K562 (cell line): Measurements from ENCODE around the gene POR. TPM values are rescaled to one million over a fixed set of nuclear protein-coding genes. Genes with fewer than 3 reads are reported as not detected.
A peak's percentile ranks its signal among the peaks of the same experiment; 100 is the strongest.

ENCODE experiments used
- CREB1 ChIP-seq, 2 experiments: sonication (generic) in 1 of 2; formaldehyde crosslinking in 1 of 2; IDR thresholded peaks; 2 replicates each; pipeline versions ENCODE4 v1.6.1 to v1.8.0; 2012 to 2022; ENCODE audit warnings: inconsistent platforms in 1 of 2, mild to moderate bottlenecking in 1 of 2, missing genetic modification reagents in 1 of 2, moderate library complexity in 1 of 2
- NUFIP1 ChIP-seq: fragments of 450-650 bp; IDR thresholded peaks from 2 replicates; pipeline ENCODE4 v1.6.1; 2018; ENCODE audit not compliant: partially characterized antibody
- PHF8 ChIP-seq: fragments of 200-600 bp; sonication (generic); IDR thresholded peaks from 2 replicates; pipeline ENCODE4 v1.6.1; 2012; ENCODE audit warnings: mixed run types, mild to moderate bottlenecking, inconsistent platforms, low read length, moderate library complexity, borderline replicate concordance
- SAFB2 ChIP-seq: fragments of 200-400 bp; formaldehyde crosslinking; IDR thresholded peaks from 2 replicates; pipeline ENCODE4 v1.6.1; 2018; ENCODE audit warnings: borderline replicate concordance, low read length, low read depth, moderate library complexity; ENCODE audit not compliant: severe bottlenecking
- ZKSCAN8 ChIP-seq: fragments of 200-800 bp; sonication (Bioruptor generic); IDR thresholded peaks from 2 replicates; pipeline ENCODE4 v1.6.1; 2016; ENCODE audit warnings: missing genetic modification characterization, missing compliant biosample characterization
- ZNF217 ChIP-seq: sonication (generic); formaldehyde crosslinking; IDR thresholded peaks from 2 replicates; pipeline ENCODE4 v1.8.0; 2022; ENCODE audit warnings: mild to moderate bottlenecking, missing genetic modification reagents
- ZNF408 ChIP-seq: fragments of 250-450 bp; sonication (Bioruptor Pico); IDR thresholded peaks from 2 replicates; pipeline ENCODE4 v1.4.0; 2020; ENCODE audit warnings: low read depth, mild to moderate bottlenecking, moderate library complexity
- ZNF57 ChIP-seq: fragments of 450-650 bp; formaldehyde crosslinking; IDR thresholded peaks from 2 replicates; pipeline ENCODE4 v1.4.0; 2020; ENCODE audit warnings: mild to moderate bottlenecking, moderate library complexity
- ZSCAN32 ChIP-seq: fragments of 450-650 bp; formaldehyde crosslinking; IDR thresholded peaks from 2 replicates; pipeline ENCODE4 v1.4.0; 2020; ENCODE audit warnings: mild to moderate bottlenecking, moderate library complexity
- polyA plus RNA-seq, 8 experiments: library from polyadenylated mRNA; depleted of rRNA in 4 of 8; stranded (reverse) in 5 of 8; unstranded in 3 of 8; fragments of >200 nt; fragmentation: Nextera tagmentation in 2 of 8; fragmentation: Illumina TruSeq in 1 of 8; extraction: Ambion mirVana in 2 of 8; extraction: Trizol in 1 of 8; gene quantifications; 2 replicates each; pipeline versions ENCODE4 v1.2.1 to v1.2.3, GENCODE V29; 2011 to 2014; ENCODE audit warnings: inconsistent platforms in 1 of 8, missing spikeins in 1 of 8
- total RNA-seq, 7 experiments: library from RNA; depleted of rRNA in 6 of 7; stranded (reverse); fragments of >200 nt in 6 of 7; fragmentation: Illumina TruSeq in 2 of 7; extraction: Trizol in 2 of 7; gene quantifications; 2 replicates each; pipeline versions ENCODE4 v1.2.1 to v1.2.3, GENCODE V29; 2011 to 2021; ENCODE audit warnings: low replicate concordance in 1 of 7
- TF ChIP-seq, protein P1 (sequence below): sonication (generic); formaldehyde crosslinking; IDR thresholded peaks from 2 replicates; pipeline ENCODE4 v1.8.1; 2023; ENCODE audit warnings: mild to moderate bottlenecking, missing genetic modification reagents
- TF ChIP-seq, protein P2 (sequence below): fragments of 450-650 bp; IDR thresholded peaks from 2 replicates; pipeline ENCODE4 v1.6.1; 2017; ENCODE audit warnings: antibody characterized with exemption, mild to moderate bottlenecking
- TF ChIP-seq, protein P3 (sequence below): fragments of 250-450 bp; sonication (Bioruptor Pico); IDR thresholded peaks from 2 replicates; pipeline ENCODE4 v1.4.0; 2020

The POR gene
- total and polyA plus RNA-seq, 9 of the 15 experiments (the other 6 are each of a cell fraction or from before 2014, with no cell fraction given), result 4.7 to 142 (median 40.8) TPM

DNA sequence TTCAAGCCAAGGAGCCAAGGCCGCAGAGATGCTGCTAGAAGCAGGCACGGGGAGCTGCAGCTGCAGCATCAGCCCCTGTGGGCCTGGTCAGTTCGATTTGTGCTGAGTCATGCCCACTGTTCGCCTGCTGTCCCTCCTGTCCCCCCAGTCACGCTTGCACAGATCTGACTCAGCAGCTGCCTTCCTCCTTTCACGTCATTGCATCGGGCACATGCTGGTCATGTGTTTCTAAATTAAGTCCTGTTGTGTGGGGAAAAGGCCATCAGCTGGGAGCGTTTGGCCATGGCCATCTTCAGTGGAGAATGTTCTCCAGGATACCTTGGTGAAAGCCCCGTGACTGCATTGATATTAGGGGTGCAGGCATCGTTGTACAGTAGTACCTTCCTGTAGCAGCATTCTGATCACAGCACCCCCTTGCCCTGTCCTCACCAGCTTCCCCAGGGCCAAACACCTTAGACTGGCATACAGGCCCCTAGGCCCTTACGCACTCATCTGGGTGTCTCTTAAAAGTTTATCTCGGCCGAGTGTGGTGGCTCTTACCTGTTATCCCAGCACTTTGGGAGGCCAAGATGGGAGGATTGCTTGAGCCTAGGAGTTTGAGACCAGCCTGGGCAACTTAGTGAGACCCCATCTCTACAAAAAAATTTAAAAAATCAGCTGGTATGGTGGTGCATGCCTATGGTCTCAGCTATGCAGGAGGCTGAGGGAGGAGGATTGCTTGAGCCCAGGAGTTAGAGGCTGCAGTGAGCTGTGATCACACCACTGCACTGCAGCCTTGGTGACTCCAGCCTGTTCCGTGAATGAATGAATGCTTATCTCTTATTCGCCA is 23.2 kb downstream of the POR start (continued):
- TF ChIP-seq ZSCAN32 (CRISPR knock-in tag), result peak; percentile 60; the same call in 1 of the 2 replicates
- no peak for TF ChIP-seq ZNF57 (CRISPR knock-in tag)
- TF ChIP-seq PHF8, result no peak
- TF ChIP-seq, protein P1, sequence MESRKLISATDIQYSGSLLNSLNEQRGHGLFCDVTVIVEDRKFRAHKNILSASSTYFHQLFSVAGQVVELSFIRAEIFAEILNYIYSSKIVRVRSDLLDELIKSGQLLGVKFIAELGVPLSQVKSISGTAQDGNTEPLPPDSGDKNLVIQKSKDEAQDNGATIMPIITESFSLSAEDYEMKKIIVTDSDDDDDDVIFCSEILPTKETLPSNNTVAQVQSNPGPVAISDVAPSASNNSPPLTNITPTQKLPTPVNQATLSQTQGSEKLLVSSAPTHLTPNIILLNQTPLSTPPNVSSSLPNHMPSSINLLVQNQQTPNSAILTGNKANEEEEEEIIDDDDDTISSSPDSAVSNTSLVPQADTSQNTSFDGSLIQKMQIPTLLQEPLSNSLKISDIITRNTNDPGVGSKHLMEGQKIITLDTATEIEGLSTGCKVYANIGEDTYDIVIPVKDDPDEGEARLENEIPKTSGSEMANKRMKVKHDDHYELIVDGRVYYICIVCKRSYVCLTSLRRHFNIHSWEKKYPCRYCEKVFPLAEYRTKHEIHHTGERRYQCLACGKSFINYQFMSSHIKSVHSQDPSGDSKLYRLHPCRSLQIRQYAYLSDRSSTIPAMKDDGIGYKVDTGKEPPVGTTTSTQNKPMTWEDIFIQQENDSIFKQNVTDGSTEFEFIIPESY (CRISPR knock-in tag), result 0 out of 2 replicates have a peak, but pooled peaks have one; percentile 44
- peak; percentile 75; the same call in 1 of the 2 replicates for TF ChIP-seq ZKSCAN8 (CRISPR knock-in tag)
- TF ChIP-seq NUFIP1, result peak; percentile 89
- no peak for TF ChIP-seq ZNF408 (CRISPR knock-in tag)
- TF ChIP-seq CREB1 (IDR thresholded peaks at IDR 0.05), result peak; percentile 40; the same call in 1 of the 2 replicates
- TF ChIP-seq CREB1 (CRISPR knock-in tag; IDR thresholded peaks at IDR 0.05), result peak; percentile 81; the same call in 1 of the 2 replicates
- no peak for TF ChIP-seq ZNF217 (CRISPR knock-in tag)
- TF ChIP-seq, protein P2, sequence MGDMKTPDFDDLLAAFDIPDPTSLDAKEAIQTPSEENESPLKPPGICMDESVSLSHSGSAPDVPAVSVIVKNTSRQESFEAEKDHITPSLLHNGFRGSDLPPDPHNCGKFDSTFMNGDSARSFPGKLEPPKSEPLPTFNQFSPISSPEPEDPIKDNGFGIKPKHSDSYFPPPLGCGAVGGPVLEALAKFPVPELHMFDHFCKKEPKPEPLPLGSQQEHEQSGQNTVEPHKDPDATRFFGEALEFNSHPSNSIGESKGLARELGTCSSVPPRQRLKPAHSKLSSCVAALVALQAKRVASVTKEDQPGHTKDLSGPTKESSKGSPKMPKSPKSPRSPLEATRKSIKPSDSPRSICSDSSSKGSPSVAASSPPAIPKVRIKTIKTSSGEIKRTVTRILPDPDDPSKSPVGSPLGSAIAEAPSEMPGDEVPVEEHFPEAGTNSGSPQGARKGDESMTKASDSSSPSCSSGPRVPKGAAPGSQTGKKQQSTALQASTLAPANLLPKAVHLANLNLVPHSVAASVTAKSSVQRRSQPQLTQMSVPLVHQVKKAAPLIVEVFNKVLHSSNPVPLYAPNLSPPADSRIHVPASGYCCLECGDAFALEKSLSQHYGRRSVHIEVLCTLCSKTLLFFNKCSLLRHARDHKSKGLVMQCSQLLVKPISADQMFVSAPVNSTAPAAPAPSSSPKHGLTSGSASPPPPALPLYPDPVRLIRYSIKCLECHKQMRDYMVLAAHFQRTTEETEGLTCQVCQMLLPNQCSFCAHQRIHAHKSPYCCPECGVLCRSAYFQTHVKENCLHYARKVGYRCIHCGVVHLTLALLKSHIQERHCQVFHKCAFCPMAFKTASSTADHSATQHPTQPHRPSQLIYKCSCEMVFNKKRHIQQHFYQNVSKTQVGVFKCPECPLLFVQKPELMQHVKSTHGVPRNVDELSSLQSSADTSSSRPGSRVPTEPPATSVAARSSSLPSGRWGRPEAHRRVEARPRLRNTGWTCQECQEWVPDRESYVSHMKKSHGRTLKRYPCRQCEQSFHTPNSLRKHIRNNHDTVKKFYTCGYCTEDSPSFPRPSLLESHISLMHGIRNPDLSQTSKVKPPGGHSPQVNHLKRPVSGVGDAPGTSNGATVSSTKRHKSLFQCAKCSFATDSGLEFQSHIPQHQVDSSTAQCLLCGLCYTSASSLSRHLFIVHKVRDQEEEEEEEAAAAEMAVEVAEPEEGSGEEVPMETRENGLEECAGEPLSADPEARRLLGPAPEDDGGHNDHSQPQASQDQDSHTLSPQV, result peak; percentile 99
- TF ChIP-seq SAFB2, result no peak
- TF ChIP-seq, protein P3, sequence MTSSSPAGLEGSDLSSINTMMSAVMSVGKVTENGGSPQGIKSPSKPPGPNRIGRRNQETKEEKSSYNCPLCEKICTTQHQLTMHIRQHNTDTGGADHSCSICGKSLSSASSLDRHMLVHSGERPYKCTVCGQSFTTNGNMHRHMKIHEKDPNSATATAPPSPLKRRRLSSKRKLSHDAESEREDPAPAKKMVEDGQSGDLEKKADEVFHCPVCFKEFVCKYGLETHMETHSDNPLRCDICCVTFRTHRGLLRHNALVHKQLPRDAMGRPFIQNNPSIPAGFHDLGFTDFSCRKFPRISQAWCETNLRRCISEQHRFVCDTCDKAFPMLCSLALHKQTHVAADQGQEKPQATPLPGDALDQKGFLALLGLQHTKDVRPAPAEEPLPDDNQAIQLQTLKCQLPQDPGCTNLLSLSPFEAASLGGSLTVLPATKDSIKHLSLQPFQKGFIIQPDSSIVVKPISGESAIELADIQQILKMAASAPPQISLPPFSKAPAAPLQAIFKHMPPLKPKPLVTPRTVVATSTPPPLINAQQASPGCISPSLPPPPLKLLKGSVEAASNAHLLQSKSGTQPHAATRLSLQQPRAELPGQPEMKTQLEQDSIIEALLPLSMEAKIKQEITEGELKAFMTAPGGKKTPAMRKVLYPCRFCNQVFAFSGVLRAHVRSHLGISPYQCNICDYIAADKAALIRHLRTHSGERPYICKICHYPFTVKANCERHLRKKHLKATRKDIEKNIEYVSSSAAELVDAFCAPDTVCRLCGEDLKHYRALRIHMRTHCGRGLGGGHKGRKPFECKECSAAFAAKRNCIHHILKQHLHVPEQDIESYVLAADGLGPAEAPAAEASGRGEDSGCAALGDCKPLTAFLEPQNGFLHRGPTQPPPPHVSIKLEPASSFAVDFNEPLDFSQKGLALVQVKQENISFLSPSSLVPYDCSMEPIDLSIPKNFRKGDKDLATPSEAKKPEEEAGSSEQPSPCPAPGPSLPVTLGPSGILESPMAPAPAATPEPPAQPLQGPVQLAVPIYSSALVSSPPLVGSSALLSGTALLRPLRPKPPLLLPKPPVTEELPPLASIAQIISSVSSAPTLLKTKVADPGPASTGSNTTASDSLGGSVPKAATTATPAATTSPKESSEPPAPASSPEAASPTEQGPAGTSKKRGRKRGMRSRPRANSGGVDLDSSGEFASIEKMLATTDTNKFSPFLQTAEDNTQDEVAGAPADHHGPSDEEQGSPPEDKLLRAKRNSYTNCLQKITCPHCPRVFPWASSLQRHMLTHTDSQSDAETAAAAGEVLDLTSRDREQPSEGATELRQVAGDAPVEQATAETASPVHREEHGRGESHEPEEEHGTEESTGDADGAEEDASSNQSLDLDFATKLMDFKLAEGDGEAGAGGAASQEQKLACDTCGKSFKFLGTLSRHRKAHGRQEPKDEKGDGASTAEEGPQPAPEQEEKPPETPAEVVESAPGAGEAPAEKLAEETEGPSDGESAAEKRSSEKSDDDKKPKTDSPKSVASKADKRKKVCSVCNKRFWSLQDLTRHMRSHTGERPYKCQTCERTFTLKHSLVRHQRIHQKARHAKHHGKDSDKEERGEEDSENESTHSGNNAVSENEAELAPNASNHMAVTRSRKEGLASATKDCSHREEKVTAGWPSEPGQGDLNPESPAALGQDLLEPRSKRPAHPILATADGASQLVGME (CRISPR knock-in tag), result peak; percentile 94
